ENCODE data around the gene GHSR. TPM values are rescaled to one million over a fixed set of nuclear protein-coding genes. Genes with fewer than 3 reads are reported as not detected.

Gene GHSR
- total and polyA plus RNA-seq, 4 donors, result not detected

DNA sequence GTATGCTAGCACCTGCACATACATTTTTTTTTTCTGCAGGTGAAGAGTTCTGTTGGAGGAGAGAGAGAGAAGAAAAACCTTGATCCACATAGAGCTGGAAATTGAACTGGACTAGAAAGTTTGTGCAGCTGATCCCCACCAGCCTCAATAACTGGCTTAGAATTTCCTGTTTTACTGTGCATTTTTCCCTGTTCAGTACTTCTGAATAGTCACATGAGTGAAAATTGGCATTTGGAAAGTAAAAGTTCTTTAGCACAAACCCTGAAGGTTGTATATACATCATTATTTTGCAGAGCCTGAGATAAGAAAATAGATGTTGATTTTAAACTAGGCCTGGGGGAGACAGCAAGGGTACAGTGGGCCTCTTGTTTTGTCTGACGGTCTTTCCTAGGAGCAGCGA is 42.3 kb downstream of the GHSR start:
- no peak overlapping the region for H3K4me3 ChIP-seq (ENCODE audit: low read depth in 1 of 3, low read length in 3 of 3)
- H3K9ac ChIP-seq (ENCODE audit: low read depth in 1 of 2, low read length in 2 of 2), result no peak overlapping the region
- H3K4me1 ChIP-seq (ENCODE audit: control insufficient read depth in 4 of 4, insufficient read depth in 4 of 4, low read length in 3 of 4), result no peaks in the 10 kb centered on the region
- no peaks in the 10 kb centered on the region for H3K27me3 ChIP-seq (ENCODE audit: control insufficient read depth in 4 of 4, insufficient read depth in 4 of 4, low read length in 3 of 4)
- H3K36me3 ChIP-seq (ENCODE audit: control insufficient read depth in 4 of 4, insufficient read depth in 3 of 4, low read depth in 1 of 4, low read length in 3 of 4), result peaks cover 0 to 5% (median 4%) of the 10 kb centered on the region in 4 donors
- WGBS, result 90% methylated on average over 2 of the region's 2 CpGs
- no peak overlapping the region for H3K27ac ChIP-seq (ENCODE audit: low read depth in 1 of 2, low read length in 2 of 2)
- DNase-seq (ENCODE audit: low spot score), result no peak
- TF ChIP-seq JUND (IDR thresholded peaks at IDR 0.05) (no peak), NR2F2 (IDR thresholded peaks at IDR 0.05) (no peak), HNF4G (IDR thresholded peaks at IDR 0.05) (no peak)
- H3K9me3 ChIP-seq (ENCODE audit: control insufficient read depth in 4 of 4, low read length in 3 of 4), result no peaks in the 10 kb centered on the region

DNA sequence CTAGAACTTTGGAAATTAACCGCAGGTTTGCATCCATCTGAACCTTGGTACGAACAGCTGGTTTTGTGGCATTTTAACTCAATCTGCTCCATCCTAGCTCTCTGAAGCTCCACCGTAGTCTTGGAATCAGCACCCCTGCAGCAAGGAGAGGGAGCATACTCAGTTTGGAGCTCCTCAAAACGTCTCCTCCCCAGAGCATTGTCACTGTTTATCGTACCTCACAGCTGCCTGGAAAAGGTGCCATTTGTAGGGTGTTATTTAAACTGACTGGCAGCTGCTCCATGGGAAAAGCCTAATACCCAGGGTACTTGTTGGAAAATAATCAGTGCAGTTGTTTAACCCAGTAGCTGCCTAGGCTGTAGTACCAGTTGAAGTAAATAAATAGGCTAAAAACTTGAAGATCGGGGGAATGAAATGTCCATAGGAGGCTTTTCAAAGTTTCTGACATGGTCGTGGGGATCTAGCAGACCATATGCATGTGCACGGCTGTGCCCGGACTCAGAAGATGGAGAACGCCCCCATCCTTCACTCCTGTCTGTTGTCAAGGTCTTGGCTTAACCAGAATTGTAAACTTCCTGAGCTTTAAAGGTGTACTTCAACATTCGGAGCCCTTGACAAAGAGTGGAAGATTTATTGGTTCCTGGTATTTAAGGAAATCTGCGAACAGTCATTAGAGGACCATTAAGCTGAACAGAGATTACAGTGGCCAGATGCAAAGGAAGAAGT is 43.9 kb downstream of the GHSR start:
- H3K36me3 ChIP-seq (ENCODE audit: control insufficient read depth in 4 of 4, insufficient read depth in 3 of 4, low read depth in 1 of 4, low read length in 3 of 4), result peaks cover 0 to 7% (median 5%) of the 10 kb centered on the region in 4 donors
- DNase-seq (ENCODE audit: low spot score), result no peak
- no peak overlapping the region for H3K27ac ChIP-seq (ENCODE audit: low read depth in 1 of 2, low read length in 2 of 2)
- 78% methylated on average over 12 of the region's 12 CpGs for WGBS
- no peaks in the 10 kb centered on the region for H3K9me3 ChIP-seq (ENCODE audit: control insufficient read depth in 4 of 4, low read length in 3 of 4)
- H3K27me3 ChIP-seq (ENCODE audit: control insufficient read depth in 4 of 4, insufficient read depth in 4 of 4, low read length in 3 of 4), result no peaks in the 10 kb centered on the region
- no peaks in the 10 kb centered on the region for H3K4me1 ChIP-seq (ENCODE audit: control insufficient read depth in 4 of 4, insufficient read depth in 4 of 4, low read length in 3 of 4)
- TF ChIP-seq YY1 (IDR thresholded peaks at IDR 0.05) (no peak), RXRA (IDR thresholded peaks at IDR 0.05) (no peak), HNF4G (IDR thresholded peaks at IDR 0.05) (no peak), JUND (IDR thresholded peaks at IDR 0.05) (no peak), NR2F2 (IDR thresholded peaks at IDR 0.05) (no peak), RAD21 (IDR thresholded peaks at IDR 0.05) (no peak), TAF1 (conservative IDR thresholded peaks at IDR 0.05) (no peak), GABPA (IDR thresholded peaks at IDR 0.05 in 1 of 2, conservative IDR thresholded peaks at IDR 0.05 in 1 of 2) (no peak), FOXA2 (IDR thresholded peaks at IDR 0.05) (no peak), SP1 (IDR thresholded peaks at IDR 0.05) (no peak), EGR1 (IDR thresholded peaks at IDR 0.05; ENCODE audit: low read depth in 2 of 2) (no peak)
- TF ChIP-seq, protein P1, sequence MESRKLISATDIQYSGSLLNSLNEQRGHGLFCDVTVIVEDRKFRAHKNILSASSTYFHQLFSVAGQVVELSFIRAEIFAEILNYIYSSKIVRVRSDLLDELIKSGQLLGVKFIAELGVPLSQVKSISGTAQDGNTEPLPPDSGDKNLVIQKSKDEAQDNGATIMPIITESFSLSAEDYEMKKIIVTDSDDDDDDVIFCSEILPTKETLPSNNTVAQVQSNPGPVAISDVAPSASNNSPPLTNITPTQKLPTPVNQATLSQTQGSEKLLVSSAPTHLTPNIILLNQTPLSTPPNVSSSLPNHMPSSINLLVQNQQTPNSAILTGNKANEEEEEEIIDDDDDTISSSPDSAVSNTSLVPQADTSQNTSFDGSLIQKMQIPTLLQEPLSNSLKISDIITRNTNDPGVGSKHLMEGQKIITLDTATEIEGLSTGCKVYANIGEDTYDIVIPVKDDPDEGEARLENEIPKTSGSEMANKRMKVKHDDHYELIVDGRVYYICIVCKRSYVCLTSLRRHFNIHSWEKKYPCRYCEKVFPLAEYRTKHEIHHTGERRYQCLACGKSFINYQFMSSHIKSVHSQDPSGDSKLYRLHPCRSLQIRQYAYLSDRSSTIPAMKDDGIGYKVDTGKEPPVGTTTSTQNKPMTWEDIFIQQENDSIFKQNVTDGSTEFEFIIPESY (IDR thresholded peaks at IDR 0.05), result no peak
- TF ChIP-seq, protein P2, sequence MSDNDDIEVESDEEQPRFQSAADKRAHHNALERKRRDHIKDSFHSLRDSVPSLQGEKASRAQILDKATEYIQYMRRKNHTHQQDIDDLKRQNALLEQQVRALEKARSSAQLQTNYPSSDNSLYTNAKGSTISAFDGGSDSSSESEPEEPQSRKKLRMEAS (IDR thresholded peaks at IDR 0.05), result no peak
- H3K4me3 ChIP-seq (ENCODE audit: low read depth in 1 of 3, low read length in 3 of 3), result no peak overlapping the region
- H3K9ac ChIP-seq (ENCODE audit: low read depth in 1 of 2, low read length in 2 of 2), result no peak overlapping the region

DNA sequence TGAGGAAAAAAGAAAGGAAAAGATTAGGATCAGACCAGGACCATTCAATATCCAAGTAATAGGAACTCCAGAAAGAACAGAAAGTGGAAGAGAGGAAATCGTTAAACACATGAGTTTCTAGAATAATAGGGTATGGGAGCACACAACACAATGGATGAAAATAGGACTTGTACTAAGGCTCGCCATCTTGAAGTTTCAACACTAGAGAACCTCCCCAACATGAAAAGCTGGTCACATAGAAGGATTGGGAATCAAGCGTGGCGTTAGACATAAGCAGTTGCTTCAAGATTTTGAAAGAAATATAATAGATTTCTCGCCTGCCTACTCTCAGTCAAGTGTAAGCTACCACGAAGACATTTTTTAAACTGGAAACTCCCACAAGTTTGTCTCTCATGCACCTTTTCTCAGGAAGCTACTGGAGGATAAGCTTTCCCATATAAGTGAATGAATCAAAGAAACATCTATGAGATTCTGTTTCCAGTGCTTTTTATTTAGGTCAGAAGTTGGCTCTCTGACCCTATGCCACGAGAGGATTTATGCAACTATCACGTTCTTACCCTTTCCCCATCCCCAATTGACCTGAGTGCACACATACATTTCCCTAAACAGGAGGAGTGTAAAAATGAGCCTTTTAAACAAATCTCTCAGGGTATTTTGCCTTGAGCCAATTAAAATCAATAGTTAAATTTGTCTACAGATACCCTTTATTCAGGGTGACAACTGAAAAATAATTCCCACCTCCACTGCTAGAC is 45.2 kb downstream of the GHSR start:
- Histone ChIP-seq H3K4me1 (ENCODE audit: control insufficient read depth in 4 of 4, insufficient read depth in 4 of 4, low read length in 3 of 4) (no peaks in the 10 kb centered on the region), H3K27ac (ENCODE audit: low read depth in 1 of 2, low read length in 2 of 2) (no peak overlapping the region), H3K9ac (ENCODE audit: low read depth in 1 of 2, low read length in 2 of 2) (no peak overlapping the region), H3K4me3 (ENCODE audit: low read depth in 1 of 3, low read length in 3 of 3) (no peak overlapping the region), H3K36me3 (ENCODE audit: control insufficient read depth in 4 of 4, insufficient read depth in 3 of 4, low read depth in 1 of 4, low read length in 3 of 4) (peaks cover 2 to 13% (median 7%) of the 10 kb centered on the region in 4 donors), H3K9me3 (ENCODE audit: control insufficient read depth in 4 of 4, low read length in 3 of 4) (no peaks in the 10 kb centered on the region), H3K27me3 (ENCODE audit: control insufficient read depth in 4 of 4, insufficient read depth in 4 of 4, low read length in 3 of 4) (no peaks in the 10 kb centered on the region)
- 89% methylated on average over 8 of the region's 8 CpGs for WGBS
- DNase-seq (ENCODE audit: low spot score), result no peak
- TF ChIP-seq, protein P3, sequence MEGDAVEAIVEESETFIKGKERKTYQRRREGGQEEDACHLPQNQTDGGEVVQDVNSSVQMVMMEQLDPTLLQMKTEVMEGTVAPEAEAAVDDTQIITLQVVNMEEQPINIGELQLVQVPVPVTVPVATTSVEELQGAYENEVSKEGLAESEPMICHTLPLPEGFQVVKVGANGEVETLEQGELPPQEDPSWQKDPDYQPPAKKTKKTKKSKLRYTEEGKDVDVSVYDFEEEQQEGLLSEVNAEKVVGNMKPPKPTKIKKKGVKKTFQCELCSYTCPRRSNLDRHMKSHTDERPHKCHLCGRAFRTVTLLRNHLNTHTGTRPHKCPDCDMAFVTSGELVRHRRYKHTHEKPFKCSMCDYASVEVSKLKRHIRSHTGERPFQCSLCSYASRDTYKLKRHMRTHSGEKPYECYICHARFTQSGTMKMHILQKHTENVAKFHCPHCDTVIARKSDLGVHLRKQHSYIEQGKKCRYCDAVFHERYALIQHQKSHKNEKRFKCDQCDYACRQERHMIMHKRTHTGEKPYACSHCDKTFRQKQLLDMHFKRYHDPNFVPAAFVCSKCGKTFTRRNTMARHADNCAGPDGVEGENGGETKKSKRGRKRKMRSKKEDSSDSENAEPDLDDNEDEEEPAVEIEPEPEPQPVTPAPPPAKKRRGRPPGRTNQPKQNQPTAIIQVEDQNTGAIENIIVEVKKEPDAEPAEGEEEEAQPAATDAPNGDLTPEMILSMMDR (IDR thresholded peaks at IDR 0.05; ENCODE audit: low read depth, low read length, missing input control), result no peak
- TF ChIP-seq GABPA (IDR thresholded peaks at IDR 0.05 in 1 of 2, conservative IDR thresholded peaks at IDR 0.05 in 1 of 2) (no peak), FOXA1 (IDR thresholded peaks at IDR 0.05) (no peak), NR2F2 (IDR thresholded peaks at IDR 0.05) (no peak), RAD21 (IDR thresholded peaks at IDR 0.05) (no peak), HNF4G (IDR thresholded peaks at IDR 0.05) (no peak), SP1 (IDR thresholded peaks at IDR 0.05) (no peak), RXRA (IDR thresholded peaks at IDR 0.05) (no peak), YY1 (IDR thresholded peaks at IDR 0.05) (no peak)
- TF ChIP-seq, protein P2 (IDR thresholded peaks at IDR 0.05), result no peak
- TF ChIP-seq, protein P1 (IDR thresholded peaks at IDR 0.05), result no peak
